SU-DHL-6 (cell line): ENCODE data around the gene DYSF.

Experiments
- EZH2phosphoT487 ChIP-seq: fragments of 200-600 bp; sonication (generic), shearing (Covaris generic); conservative IDR thresholded peaks from 2 replicates; pipeline ENCODE4 v1.6.1; 2018; ENCODE audit warnings: mild to moderate bottlenecking, antibody characterized with exemption, low read length, moderate library complexity, mixed read lengths
- TF ChIP-seq, protein P1 (sequence below): fragments of 200-600 bp; sonication (generic); IDR thresholded peaks from one replicate; pipeline ENCODE4 v1.5.1; 2017; ENCODE audit warnings: antibody characterized with exemption, mild to moderate bottlenecking, low read length, moderate library complexity; ENCODE audit not compliant: insufficient read depth, poor library complexity, severe bottlenecking

DNA sequence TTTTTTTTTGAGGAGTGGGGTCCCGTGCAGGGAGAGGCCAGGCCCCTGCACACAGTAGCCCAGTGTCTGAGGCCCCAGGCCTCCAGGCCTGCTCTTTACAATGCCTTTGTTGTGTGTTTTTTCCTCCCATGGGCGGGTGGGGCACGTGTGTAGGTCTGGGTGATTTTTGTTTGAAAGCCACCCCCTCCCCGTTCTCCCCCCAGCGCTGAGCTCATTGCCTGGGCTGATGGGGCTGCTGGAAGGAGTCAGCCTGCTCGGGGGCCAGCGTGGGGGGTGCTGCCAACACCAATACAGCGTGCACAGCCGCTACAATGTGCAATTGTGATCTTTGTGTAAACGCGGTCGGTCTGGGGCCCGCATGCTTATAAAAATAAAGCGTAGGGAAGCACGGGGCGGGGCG lies 142.7 kb downstream of the DYSF start:
- TF ChIP-seq, protein P1, sequence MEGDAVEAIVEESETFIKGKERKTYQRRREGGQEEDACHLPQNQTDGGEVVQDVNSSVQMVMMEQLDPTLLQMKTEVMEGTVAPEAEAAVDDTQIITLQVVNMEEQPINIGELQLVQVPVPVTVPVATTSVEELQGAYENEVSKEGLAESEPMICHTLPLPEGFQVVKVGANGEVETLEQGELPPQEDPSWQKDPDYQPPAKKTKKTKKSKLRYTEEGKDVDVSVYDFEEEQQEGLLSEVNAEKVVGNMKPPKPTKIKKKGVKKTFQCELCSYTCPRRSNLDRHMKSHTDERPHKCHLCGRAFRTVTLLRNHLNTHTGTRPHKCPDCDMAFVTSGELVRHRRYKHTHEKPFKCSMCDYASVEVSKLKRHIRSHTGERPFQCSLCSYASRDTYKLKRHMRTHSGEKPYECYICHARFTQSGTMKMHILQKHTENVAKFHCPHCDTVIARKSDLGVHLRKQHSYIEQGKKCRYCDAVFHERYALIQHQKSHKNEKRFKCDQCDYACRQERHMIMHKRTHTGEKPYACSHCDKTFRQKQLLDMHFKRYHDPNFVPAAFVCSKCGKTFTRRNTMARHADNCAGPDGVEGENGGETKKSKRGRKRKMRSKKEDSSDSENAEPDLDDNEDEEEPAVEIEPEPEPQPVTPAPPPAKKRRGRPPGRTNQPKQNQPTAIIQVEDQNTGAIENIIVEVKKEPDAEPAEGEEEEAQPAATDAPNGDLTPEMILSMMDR: no peak
- no peak for TF ChIP-seq EZH2phosphoT487
